Common myeloid progenitor, CD34-positive (primary cell): ENCODE data around the gene CENPE.

Experiments
- CTCF ChIA-PET: fragments of 350-600 bp; sonication (Branson Sonifier 250); formaldehyde crosslinking; loops from one replicate; lab custom pipeline; 2021; ENCODE audit warnings: antibody characterized with exemption; lab: Charles Lee
- POLR2A ChIA-PET: fragments of 350-600 bp; sonication (Branson Sonifier 250); formaldehyde crosslinking; loops from one replicate; lab custom pipeline; 2021; ENCODE audit warnings: antibody characterized with exemption; lab: Charles Lee
- DNase-seq, 3 donors: peaks; one replicate each; pipeline versions ENCODE4 v3.0.0 to v3.0.0-alpha.2; 2013
- H3K27ac ChIP-seq, 2 experiments: 1 replicate in 1 of 2; 2 replicates in 1 of 2; pipeline ENCODE4 v1.7.0; 2013; ENCODE audit warnings: inconsistent platforms in 2 of 2, low read length in 2 of 2, mild to moderate bottlenecking in 2 of 2, low read depth in 1 of 2, moderate library complexity in 1 of 2; ENCODE audit not compliant: severe bottlenecking in 2 of 2, insufficient read depth in 1 of 2, poor library complexity in 1 of 2
- H3K27me3 ChIP-seq, 5 experiments: replicated peaks in 2 of 5; 1 replicate in 3 of 5; 2 replicates in 2 of 5; pipeline versions ENCODE4 v1.6.1 to v1.7.0; 2013; ENCODE audit warnings: low read length in 4 of 5, mild to moderate bottlenecking in 2 of 5, moderate library complexity in 2 of 5, inconsistent platforms in 1 of 5; ENCODE audit not compliant: insufficient read depth in 5 of 5, control insufficient read depth in 4 of 5
- H3K36me3 ChIP-seq, 4 experiments: 1 replicate in 2 of 4; 2 replicates in 2 of 4; pipeline versions ENCODE4 v1.6.1 to v1.7.0; 2013; ENCODE audit warnings: low read length in 3 of 4, control low read depth in 1 of 4, mild to moderate bottlenecking in 1 of 4; ENCODE audit not compliant: control insufficient read depth in 4 of 4, insufficient read depth in 4 of 4
- H3K4me1 ChIP-seq, 4 experiments: 1 replicate in 3 of 4; 2 replicates in 1 of 4; pipeline versions ENCODE4 v1.6.1 to v1.7.1; 2013; ENCODE audit warnings: low read length in 3 of 4, mild to moderate bottlenecking in 3 of 4, control low read depth in 1 of 4, inconsistent platforms in 1 of 4, moderate library complexity in 1 of 4; ENCODE audit not compliant: control insufficient read depth in 4 of 4, insufficient read depth in 4 of 4; ENCODE audit errors: control extremely low read depth in 1 of 4
- H3K4me3 ChIP-seq, 7 experiments: 1 replicate in 4 of 7; 2 replicates in 3 of 7; pipeline versions ENCODE4 v1.5.1 to v1.7.0; 2013; ENCODE audit warnings: mild to moderate bottlenecking in 7 of 7, low read length in 6 of 7, moderate library complexity in 6 of 7, inconsistent platforms in 2 of 7, low read depth in 2 of 7, control low read depth in 1 of 7; ENCODE audit not compliant: insufficient read depth in 4 of 7, control insufficient read depth in 1 of 7; ENCODE audit errors: extremely low read depth in 1 of 7
- H3K9me3 ChIP-seq, 5 experiments: 1 replicate in 4 of 5; 2 replicates in 1 of 5; pipeline versions ENCODE4 v1.6.1 to v1.7.1; 2013; ENCODE audit warnings: low read length in 4 of 5, mild to moderate bottlenecking in 2 of 5, inconsistent platforms in 1 of 5, low read depth in 1 of 5, moderate library complexity in 1 of 5; ENCODE audit not compliant: control insufficient read depth in 4 of 5, insufficient read depth in 2 of 5; ENCODE audit errors: control extremely low read depth in 1 of 5
- WGBS: methylation state at CpG from one replicate; pipeline ENCODE4 v1.1.5; 2013; ENCODE audit not compliant: insufficient coverage; 5-methylcytosine and 5-hydroxymethylcytosine counted together

CENPE gene

GRCh38 chr4:103108542-103108941 is 89.6 kb downstream of the CENPE start:
- no peaks in the 10 kb centered on the region for H3K27me3 ChIP-seq
- no peak overlapping the region for H3K4me3 ChIP-seq
- no peak overlapping the region for H3K27ac ChIP-seq
- WGBS, result 95% methylated on average over 3 of the region's 4 CpGs
- no peaks in the 10 kb centered on the region for H3K9me3 ChIP-seq
- ChIA-PET CTCF (interaction anchor here (1.6 kb wide), 1 partner anchor 9 kb away, joined by 5 read pairs; the partner anchor contains the start of gene BDH2), POLR2A (no interaction called here)
- DNase-seq, result no peak
- no peaks in the 10 kb centered on the region for H3K4me1 ChIP-seq
- H3K36me3 ChIP-seq, result peaks cover 8 to 45% (median 20%) of the 10 kb centered on the region in 4 experiments

- H3K4me1 ChIP-seq, result no peaks in the 10 kb centered on the region
- H3K9me3 ChIP-seq, result no peaks in the 10 kb centered on the region
- ChIA-PET POLR2A (no interaction called here), CTCF (no interaction called here)
- H3K27me3 ChIP-seq, result no peaks in the 10 kb centered on the region
- peaks cover 8 to 36% (median 19%) of the 10 kb centered on the region in 4 experiments for H3K36me3 ChIP-seq
- WGBS, result 100% methylated on average over 1 of the region's 2 CpGs
- no peak overlapping the region for H3K4me3 ChIP-seq
- no peak overlapping the region for H3K27ac ChIP-seq
- DNase-seq, result peak in 1 of 3 donors; percentile 27
These were observed 92.4 kb downstream of the CENPE start for GRCh38 chr4:103105558-103106356.

- ChIA-PET POLR2A (no interaction called here), CTCF (no interaction called here)
- no CpG with 5 or more reads among the region's 3 CpGs for WGBS
- H3K4me3 ChIP-seq, result no peak overlapping the region
- no peak overlapping the region for H3K27ac ChIP-seq
- H3K36me3 ChIP-seq, result peaks cover 6 to 28% (median 16%) of the 10 kb centered on the region in 4 experiments
- H3K4me1 ChIP-seq, result no peaks in the 10 kb centered on the region
- DNase-seq, result no peak
- H3K9me3 ChIP-seq, result no peaks in the 10 kb centered on the region
- no peaks in the 10 kb centered on the region for H3K27me3 ChIP-seq
These were observed 93.3 kb downstream of the CENPE start for GRCh38 chr4:103104886-103105285.

DNA sequence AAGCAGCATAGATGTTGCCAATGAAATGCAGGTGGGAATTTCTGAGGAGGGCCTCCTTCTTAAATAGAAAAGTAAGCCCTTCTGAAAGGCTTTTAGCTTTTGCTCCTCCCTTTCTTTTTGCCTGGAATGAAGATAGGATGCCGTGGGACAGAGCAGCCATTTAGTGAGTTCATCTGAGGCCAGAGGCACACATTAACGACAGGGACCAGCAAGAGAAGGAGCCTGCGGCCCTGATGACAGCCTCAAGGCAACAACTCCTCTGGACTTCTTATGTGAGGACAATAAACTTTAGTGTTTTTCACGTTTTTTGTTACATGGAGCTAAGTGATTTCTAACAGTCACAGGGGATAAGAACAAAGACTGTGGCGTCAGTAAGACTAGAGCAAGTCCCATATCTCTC is 97.5 kb downstream of the CENPE start:
- no peak for DNase-seq
- H3K4me3 ChIP-seq, result no peak overlapping the region
- H3K9me3 ChIP-seq, result no peaks in the 10 kb centered on the region
- ChIA-PET POLR2A (no interaction called here), CTCF (interaction anchor here (0.9 to 3.7 kb wide), 9 partner anchors 7 to 63 kb away, joined by 3 to 19 read pairs (median 4); no protein-coding TSS in a partner anchor)
- 92% methylated on average over 4 of the region's 5 CpGs for whole genome bisulfite sequencing
- H3K27me3 ChIP-seq, result no peaks in the 10 kb centered on the region
- H3K36me3 ChIP-seq, result peaks cover 0 to 3% (median 0%) of the 10 kb centered on the region in 4 experiments
- H3K4me1 ChIP-seq, result peaks cover 9 to 12% (median 10%) of the 10 kb centered on the region in 4 experiments
- no peak overlapping the region for H3K27ac ChIP-seq

DNA sequence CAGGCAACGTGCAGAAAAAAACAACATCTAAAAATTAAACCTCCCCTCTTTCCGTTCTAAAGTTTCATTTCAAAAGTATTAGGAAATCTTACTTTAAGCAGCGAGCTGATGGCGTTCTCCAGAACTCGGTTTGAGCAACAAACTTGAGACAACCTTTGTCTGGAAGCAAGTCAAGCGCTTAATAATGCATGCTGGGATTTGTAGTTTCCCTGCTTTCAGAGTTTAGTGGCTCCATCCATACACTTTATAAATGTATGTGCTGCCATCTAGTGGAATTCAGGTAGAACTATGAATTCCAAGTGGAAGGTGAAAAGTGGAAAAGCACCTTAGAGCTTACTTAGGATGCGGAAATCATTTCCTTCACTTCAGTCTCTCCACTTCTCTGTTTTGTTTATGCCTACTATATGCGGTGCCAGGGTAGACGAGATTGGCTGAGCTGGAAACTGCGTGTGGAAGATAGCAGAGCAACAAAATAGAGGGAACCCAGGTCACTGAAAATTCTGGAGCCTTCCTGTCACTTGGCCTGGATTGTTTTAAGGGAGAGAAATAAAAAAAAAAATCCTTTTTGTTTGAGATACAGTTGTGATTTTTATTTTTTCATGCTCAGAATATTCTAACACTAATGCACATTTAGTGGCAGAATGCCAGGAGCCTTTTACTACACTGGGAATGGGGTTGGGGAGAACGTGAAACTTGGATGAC is 98.3 kb downstream of the CENPE start, which contains the start of gene BDH2:
Gene BDH2, minus strand, starts transcription at position 144 of the 702 bp plus-strand sequence. CDS start 3,580 bp downstream, outside the sequence.
- no peaks in the 10 kb centered on the region for H3K9me3 ChIP-seq
- H3K36me3 ChIP-seq, result peaks cover 0 to 3% (median 1%) of the 10 kb centered on the region in 4 experiments
- H3K4me1 ChIP-seq, result peaks cover 9 to 12% (median 10%) of the 10 kb centered on the region in 4 experiments
- WGBS, result 3% methylated on average over 5 of the region's 11 CpGs
- ChIA-PET CTCF (interaction anchor here (0.9 to 3.7 kb wide), 13 partner anchors 8 to 670 kb away, joined by 3 to 19 read pairs (median 4); no protein-coding TSS in a partner anchor), POLR2A (interaction anchor here (0.6 kb wide), 1 partner anchor 210 kb away, joined by 4 read pairs; no protein-coding TSS in a partner anchor)
- peak; percentile 87 to 95 (median 94) for DNase-seq
- no peaks in the 10 kb centered on the region for H3K27me3 ChIP-seq
- H3K27ac ChIP-seq, result peak within 1 kb of the TSS in 1 of 2 experiments; percentile 67
- H3K4me3 ChIP-seq, result peak within 1 kb of the TSS in 6 of 7 experiments; percentile 64 to 95 (median 77)

DNA sequence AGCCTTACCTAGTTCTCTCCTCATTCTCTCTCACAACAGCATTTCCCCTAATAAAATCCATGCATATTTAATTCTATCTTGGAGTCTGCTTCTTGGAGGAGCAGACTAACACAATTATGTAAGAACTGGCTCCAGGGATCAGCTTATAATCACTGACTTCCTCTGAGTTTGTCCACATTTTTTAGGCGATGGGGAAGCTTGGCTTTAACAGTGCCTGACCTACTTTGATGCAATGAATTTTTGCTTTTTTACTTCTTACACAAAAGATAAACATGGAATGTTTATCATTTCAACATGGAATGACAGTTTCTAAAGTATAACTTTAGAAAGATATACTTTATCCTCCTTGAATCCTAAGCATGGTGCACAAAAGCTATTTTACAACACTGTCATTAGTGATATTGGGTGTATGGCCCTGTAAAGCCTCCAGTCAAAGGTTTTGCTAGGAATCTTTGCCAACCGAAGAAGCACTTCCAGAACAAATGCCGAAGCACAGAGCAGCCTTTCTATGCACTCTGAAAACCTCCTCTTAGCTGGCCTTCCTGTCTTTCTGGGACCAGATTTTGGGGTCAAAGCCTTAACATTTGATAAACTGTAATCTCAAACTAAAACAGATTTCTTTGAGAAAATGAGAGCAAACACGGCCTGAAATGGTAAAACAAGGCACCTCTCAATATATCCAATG is 99.2 kb downstream of the CENPE start:
- Histone ChIP-seq H3K4me1 (peaks cover 9 to 12% (median 10%) of the 10 kb centered on the region in 4 experiments), H3K36me3 (peaks cover 0 to 4% (median 2%) of the 10 kb centered on the region in 4 experiments), H3K4me3 (peak overlapping the region in 6 of 7 experiments; percentile 64 to 95 (median 77)), H3K9me3 (no peaks in the 10 kb centered on the region), H3K27ac (peak overlapping the region in 1 of 2 experiments; percentile 67), H3K27me3 (no peaks in the 10 kb centered on the region)
- 90% methylated on average over 2 of the region's 4 CpGs for WGBS
- ChIA-PET POLR2A (no interaction called here), CTCF (interaction anchor here (0.9 to 3.7 kb wide), 10 partner anchors 8 to 478 kb away, joined by 3 to 19 read pairs (median 4); no protein-coding TSS in a partner anchor)
- DNase-seq, result no peak
